Measurements from ENCODE around the gene ZCCHC4.

The ZCCHC4 gene

DNA sequence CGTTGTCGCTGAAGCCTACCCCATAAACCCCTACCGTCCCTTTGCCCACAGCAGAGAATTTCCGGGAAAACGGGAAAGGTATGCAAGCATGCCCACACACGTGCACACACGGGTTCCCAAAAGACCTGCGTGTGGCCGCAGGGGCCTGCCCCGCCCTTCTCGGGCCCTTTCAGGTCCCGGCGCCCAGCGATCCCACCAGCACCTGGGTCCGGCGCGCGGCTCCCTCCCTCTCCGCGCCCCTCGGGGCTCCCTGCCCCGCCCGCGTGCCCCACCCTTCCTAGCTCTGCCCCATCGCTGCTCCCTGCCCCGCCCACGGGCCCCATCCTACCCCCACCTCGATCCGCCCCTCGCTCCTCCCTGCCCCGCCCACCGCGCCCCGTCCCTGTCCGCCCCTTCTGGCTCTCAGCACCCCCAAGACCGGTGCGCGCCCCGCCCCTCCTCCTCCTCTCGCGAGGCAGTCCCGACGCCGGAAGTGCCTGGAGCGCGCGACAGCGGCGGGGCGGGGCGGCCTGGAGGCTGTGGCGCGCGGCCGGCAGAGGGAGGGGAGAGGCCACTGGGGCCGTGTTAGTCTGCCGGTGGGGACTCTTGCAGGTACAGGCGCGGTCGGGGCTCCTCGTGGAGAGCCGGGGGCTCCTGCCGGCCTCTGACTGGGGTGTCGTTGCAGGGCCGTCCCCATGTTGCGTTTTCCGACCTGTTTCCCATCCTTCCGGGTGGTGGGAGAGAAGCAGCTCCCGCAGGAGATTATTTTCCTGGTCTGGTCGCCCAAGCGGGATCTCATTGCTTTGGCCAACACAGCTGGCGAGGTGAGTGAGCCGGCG is 64.4 kb downstream of the ZCCHC4 start, which contains the start of gene ANAPC4:
TSS of gene ANAPC4 (plus strand) at position 510 of the 818 bp plus-strand sequence. CDS start at position 675, 165 bp downstream.
- Histone ChIP-seq H3K27me3 (ENCODE audit: insufficient read depth, poor library complexity, severe bottlenecking) (no peaks in the 10 kb centered on the region), H3K4me3 (replicated peaks; ENCODE audit: insufficient read depth, low read length) (peak within 1 kb of the TSS; percentile 83), H3K27ac (replicated peaks) (peak within 1 kb of the TSS; percentile 79)
- TF ChIP-seq POLR2AphosphoS5 (IDR thresholded peaks at IDR 0.05; ENCODE audit: low read depth), result peak; percentile 75; the same call in 1 of the 2 replicates
- no peak for TF ChIP-seq SPI1 (IDR thresholded peaks at IDR 0.05; ENCODE audit: borderline replicate concordance, low read depth)
- TF ChIP-seq, protein P1, sequence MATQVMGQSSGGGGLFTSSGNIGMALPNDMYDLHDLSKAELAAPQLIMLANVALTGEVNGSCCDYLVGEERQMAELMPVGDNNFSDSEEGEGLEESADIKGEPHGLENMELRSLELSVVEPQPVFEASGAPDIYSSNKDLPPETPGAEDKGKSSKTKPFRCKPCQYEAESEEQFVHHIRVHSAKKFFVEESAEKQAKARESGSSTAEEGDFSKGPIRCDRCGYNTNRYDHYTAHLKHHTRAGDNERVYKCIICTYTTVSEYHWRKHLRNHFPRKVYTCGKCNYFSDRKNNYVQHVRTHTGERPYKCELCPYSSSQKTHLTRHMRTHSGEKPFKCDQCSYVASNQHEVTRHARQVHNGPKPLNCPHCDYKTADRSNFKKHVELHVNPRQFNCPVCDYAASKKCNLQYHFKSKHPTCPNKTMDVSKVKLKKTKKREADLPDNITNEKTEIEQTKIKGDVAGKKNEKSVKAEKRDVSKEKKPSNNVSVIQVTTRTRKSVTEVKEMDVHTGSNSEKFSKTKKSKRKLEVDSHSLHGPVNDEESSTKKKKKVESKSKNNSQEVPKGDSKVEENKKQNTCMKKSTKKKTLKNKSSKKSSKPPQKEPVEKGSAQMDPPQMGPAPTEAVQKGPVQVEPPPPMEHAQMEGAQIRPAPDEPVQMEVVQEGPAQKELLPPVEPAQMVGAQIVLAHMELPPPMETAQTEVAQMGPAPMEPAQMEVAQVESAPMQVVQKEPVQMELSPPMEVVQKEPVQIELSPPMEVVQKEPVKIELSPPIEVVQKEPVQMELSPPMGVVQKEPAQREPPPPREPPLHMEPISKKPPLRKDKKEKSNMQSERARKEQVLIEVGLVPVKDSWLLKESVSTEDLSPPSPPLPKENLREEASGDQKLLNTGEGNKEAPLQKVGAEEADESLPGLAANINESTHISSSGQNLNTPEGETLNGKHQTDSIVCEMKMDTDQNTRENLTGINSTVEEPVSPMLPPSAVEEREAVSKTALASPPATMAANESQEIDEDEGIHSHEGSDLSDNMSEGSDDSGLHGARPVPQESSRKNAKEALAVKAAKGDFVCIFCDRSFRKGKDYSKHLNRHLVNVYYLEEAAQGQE (IDR thresholded peaks at IDR 0.05; ENCODE audit: insufficient replicate concordance, low read depth), result no peak
- TF ChIP-seq GABPA (IDR thresholded peaks at IDR 0.05; ENCODE audit: low read depth), result no peak
- DNase-seq (ENCODE audit: low read depth in 1 of 2, low spot score in 1 of 2), result peak; percentile 86 to 96

DNA sequence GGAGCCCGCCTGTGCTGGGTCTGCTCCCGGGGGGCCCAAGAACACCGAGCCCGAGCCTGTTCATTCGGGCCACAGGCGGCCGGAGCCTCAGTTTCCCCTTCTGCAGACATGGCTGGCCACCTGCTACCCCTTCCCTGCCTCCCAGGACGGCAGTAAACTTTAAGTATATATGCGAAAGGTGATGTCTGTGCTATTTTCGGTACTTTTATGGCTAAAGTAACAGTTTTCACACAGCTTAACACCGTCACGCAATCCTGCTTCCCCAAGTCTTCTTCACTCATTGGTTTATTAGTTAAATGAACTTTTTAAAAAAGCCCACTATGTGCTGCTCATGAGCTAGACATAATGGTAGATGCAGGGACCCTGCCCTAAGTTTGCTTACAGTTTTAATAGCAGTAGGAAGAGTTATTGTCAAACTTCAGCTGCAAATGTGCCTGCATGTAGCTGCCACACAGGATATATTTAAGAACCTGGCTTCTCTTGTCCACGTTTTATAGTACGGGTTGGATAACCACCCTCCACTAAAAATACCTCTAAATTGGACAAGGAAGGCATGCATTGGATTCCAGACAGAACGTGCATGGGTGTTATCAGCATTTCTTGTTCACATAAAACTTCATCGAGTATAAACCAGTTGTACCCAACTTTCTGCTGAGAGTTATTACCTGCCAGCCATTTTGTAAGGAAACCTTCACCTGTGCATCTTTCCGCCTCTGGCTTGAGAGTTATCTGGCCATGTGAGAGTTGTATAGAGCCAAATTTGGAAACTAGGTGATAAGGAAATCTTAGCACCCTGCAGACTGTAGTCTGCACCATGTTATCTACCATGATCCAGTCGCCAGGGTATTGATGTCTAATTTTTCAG is 65.2 kb downstream of the ZCCHC4 start:
- DNase-seq (ENCODE audit: low read depth in 1 of 2, low spot score in 1 of 2), result peak in 1 of 2 experiments; percentile 24
- H3K4me3 ChIP-seq (replicated peaks; ENCODE audit: insufficient read depth, low read length), result peak overlapping the region; percentile 83
- no peaks in the 10 kb centered on the region for H3K27me3 ChIP-seq (ENCODE audit: insufficient read depth, poor library complexity, severe bottlenecking)
- TF ChIP-seq SPI1 (IDR thresholded peaks at IDR 0.05; ENCODE audit: borderline replicate concordance, low read depth), result no peak
- no peak for TF ChIP-seq GABPA (IDR thresholded peaks at IDR 0.05; ENCODE audit: low read depth)
- TF ChIP-seq, protein P2, sequence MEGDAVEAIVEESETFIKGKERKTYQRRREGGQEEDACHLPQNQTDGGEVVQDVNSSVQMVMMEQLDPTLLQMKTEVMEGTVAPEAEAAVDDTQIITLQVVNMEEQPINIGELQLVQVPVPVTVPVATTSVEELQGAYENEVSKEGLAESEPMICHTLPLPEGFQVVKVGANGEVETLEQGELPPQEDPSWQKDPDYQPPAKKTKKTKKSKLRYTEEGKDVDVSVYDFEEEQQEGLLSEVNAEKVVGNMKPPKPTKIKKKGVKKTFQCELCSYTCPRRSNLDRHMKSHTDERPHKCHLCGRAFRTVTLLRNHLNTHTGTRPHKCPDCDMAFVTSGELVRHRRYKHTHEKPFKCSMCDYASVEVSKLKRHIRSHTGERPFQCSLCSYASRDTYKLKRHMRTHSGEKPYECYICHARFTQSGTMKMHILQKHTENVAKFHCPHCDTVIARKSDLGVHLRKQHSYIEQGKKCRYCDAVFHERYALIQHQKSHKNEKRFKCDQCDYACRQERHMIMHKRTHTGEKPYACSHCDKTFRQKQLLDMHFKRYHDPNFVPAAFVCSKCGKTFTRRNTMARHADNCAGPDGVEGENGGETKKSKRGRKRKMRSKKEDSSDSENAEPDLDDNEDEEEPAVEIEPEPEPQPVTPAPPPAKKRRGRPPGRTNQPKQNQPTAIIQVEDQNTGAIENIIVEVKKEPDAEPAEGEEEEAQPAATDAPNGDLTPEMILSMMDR (IDR thresholded peaks at IDR 0.05; ENCODE audit: insufficient read depth, low read length), result no peak
- no peak for TF ChIP-seq POLR2AphosphoS5 (IDR thresholded peaks at IDR 0.05; ENCODE audit: low read depth)
- TF ChIP-seq, protein P1 (IDR thresholded peaks at IDR 0.05; ENCODE audit: insufficient replicate concordance, low read depth), result no peak
- peak overlapping the region; percentile 79 for H3K27ac ChIP-seq (replicated peaks)

GRCh38 chr4:25378437-25378743 is 65.8 kb downstream of the ZCCHC4 start:
- no peak for DNase-seq (ENCODE audit: low read depth in 1 of 2, low spot score in 1 of 2)
- Histone ChIP-seq H3K27ac (replicated peaks) (no peak overlapping the region), H3K27me3 (ENCODE audit: insufficient read depth, poor library complexity, severe bottlenecking) (no peaks in the 10 kb centered on the region), H3K4me3 (replicated peaks; ENCODE audit: insufficient read depth, low read length) (peak overlapping the region; percentile 83)
- TF ChIP-seq, protein P2 (IDR thresholded peaks at IDR 0.05; ENCODE audit: insufficient read depth, low read length), result no peak
- TF ChIP-seq, protein P1 (IDR thresholded peaks at IDR 0.05; ENCODE audit: insufficient replicate concordance, low read depth), result no peak
- no peak for TF ChIP-seq POLR2AphosphoS5 (IDR thresholded peaks at IDR 0.05; ENCODE audit: low read depth)
- TF ChIP-seq GABPA (IDR thresholded peaks at IDR 0.05; ENCODE audit: low read depth), result no peak
- no peak for TF ChIP-seq SPI1 (IDR thresholded peaks at IDR 0.05; ENCODE audit: borderline replicate concordance, low read depth)

Measured in HL-60 (cell line).